IPS-11a (cell line): Measurements from ENCODE around the gene CLCN2.

Source experiments
- H3K4me3 ChIP-seq: one replicate; pipeline ENCODE4 v1.5.1; 2013; ENCODE audit warnings: low read depth, low read length, control low read depth

CLCN2 gene

DNA sequence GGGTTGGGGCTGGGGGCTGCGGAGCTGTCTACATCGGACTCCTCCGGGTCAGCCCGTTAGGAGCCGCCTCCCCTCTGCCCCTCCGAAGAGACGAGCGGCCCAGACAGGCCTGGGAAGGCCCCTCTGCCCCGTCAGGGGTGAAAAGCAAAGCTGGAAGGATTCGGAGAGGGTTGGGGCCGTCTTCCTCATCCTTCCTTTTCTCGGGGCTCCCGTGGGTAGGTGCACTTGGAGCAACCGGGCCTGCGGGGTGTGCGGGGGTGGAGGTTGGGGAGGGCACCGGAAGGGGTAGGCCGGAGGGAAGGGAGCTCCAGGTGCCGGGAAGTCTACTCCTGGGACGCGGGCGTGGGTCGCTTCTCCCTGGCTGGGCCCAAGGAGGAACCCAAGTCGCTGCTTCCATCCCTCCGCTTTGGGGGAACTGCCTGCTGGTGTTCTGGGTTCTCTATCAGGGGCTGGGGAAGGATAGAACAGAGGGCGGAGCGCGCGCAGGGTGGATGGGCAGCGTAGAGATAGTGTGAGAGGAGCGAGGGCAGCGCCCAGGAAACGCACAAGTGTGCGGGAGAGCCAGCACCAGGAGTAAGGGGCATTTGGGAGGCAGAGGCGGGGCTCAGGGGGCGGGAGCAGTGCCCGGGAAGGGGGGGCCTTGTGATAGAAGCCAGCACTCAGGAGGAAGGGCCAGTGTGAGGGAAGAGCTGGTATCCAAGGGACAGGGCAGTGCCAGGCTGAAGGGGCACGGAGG, 695 bp upstream of the CLCN2 start:
- H3K4me3 ChIP-seq, result peak overlapping the region; percentile 87

DNA sequence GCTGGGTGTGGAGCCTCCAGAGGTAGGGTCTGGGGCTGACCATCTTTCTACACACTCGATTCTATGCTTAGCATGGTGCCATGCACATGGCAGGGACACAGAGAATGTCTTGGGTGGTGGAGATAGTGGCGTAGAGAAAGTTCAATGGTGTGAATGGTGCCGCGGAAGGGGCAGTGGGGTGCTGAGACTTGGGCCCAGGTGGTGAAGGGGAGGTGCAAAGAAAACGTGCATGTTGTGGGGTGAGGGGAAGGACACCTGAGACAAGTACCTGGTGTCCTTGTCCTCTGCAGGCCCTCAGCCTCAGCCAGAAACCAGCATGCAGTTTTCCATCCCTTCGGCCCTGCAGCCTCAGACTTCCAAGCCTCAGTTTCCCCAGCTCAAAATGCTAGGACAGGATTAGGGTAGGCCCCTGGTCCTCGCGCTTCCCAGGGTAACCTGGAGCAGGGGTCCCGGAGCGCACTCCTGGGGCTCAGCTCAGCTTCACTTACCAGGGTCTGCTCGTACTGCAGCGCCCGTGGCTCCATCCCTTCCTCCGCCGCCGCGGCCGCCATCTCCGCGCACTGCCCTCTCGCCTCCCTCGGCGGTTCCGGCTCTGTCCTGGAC, 375 bp downstream of the CLCN2 start:
- H3K4me3 ChIP-seq, result peak overlapping the region; percentile 87

GRCh38 chr3:184360070-184360928, 1.1 kb downstream of the CLCN2 start:
- peak overlapping the region; percentile 87 for H3K4me3 ChIP-seq

GRCh38 chr3:184359610-184360009, 1.8 kb downstream of the CLCN2 start:
- no peak overlapping the region for H3K4me3 ChIP-seq

- no peak overlapping the region for H3K4me3 ChIP-seq
These were observed 2.5 kb downstream of the CLCN2 start for GRCh38 chr3:184358921-184359350.

DNA sequence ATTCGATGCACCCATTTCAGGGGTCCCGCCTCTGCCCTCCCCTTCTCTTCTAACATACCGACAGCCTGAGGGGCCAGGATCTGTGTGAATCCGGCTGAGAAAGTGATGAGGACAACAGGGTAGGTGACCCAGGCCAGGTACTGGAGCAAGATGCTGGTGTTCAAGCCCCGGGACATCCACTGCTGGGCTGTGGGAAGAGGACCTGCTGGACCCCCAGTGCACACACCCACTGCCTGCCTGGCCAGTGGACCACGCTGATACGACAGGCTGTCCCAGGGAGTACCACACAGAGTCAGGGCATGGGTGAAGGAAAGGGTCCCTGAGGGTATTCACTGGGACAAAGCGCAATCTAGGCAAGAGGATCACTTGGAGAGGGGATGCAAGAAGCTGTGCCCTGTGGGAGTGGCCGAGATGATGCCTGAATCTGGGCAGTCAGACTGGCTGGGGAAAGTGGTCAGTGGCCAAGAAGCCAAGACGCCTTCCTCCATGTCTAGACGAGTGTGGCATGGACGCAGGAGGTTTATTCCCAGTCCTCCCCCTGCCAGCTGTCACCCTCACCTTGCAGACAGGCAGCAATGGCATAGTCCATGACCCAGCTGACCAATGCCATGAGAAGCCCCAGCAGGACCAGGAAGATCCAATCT, 3.2 kb downstream of the CLCN2 start:
- no peak overlapping the region for H3K4me3 ChIP-seq

- no peak overlapping the region for H3K4me3 ChIP-seq
These were observed 3.9 kb downstream of the CLCN2 start for GRCh38 chr3:184357248-184358123.

DNA sequence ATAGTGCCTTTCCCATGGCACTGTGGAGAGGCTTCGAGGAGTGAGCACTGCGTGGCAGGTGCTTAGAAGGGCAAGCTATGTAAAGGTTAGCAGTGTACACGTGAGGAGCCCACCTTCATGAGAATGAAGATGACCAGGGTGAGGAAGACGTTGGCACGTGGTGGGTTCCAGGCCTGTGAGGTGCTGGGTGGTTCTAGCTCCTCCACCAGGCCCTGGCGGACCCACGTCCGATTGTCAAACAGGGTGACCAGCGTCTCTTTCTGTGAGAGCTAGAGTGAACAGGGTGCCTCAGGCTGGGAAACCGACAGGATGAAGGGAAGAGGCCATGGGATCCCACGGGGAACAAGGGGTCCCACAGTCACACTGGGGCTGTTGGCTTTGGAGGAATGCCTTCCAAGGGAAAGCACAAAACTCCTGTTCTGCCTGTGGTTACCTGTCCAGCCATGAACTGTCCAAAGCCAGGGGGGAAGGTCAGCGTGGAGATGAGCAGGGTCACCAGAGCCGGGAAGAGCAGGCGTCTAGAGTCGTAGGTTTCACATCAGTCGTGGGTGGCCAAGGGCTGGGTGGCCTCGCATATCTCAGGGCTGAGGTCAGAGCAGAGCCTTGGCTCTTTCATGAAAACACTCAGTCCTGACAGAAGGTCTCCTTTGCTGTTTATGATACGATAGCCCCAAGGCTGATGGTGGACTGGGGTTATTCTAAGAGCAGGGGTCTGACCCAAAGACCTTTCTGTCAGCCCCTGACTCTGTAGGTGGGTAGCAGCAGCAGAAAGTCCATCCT, 6.0 kb downstream of the CLCN2 start:
- no peak overlapping the region for H3K4me3 ChIP-seq

- no peak overlapping the region for H3K4me3 ChIP-seq
These were observed 6.7 kb downstream of the CLCN2 start for GRCh38 chr3:184354754-184355153.

DNA sequence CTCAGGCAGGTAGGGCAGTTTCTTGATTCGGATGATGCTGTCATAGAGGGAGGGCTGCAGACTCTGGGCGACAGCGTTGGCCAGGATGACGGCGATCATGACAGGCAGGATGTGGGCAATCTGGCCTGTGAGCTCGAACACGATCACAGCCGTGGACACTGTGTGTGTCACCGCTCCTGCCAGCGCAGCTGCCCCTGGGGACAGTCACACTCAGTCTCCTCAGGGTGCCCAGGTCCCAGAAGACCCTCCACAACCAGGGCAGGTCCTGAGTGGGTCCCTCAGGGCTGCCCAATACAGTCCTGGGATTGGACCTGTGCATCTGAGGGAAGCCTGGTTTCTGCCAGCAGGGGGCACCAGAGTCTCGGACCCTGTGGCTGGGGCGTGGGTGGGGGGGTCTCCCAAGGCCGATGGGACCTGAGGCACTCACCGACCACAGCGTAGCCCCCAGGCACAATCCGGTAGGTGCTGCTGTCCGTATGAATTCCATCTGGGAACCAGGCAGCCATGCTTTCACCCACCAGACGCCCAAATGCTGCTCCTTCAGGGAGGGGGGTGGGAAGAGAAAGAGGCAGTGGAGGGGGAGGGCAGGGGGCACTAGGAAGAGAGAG, 7.2 kb downstream of the CLCN2 start:
- H3K4me3 ChIP-seq, result no peak overlapping the region

DNA sequence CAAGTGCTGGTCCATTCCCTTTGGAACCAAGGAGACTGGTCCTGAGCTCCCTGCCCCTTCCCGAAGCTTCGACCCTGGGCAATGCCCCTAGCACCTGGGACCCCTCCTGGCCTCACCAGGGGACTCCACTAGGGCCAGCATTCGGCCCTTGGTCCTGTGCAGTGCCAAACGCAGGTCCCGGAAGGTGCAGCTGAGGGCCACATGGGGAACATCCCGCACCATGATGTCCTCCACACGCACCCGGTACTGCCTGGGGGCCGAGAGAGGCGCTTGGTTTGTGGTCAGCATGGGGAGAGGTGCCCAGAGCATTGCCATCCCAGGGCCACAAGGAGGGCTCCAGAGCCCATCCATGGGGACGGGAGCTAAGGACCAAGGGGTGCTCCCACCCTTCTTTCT, 7.9 kb downstream of the CLCN2 start:
- no peak overlapping the region for H3K4me3 ChIP-seq

GRCh38 chr3:184352897-184353545, 8.4 kb downstream of the CLCN2 start:
- no peak overlapping the region for H3K4me3 ChIP-seq

GRCh38 chr3:184352149-184352785, 9.1 kb downstream of the CLCN2 start:
- no peak overlapping the region for H3K4me3 ChIP-seq

DNA sequence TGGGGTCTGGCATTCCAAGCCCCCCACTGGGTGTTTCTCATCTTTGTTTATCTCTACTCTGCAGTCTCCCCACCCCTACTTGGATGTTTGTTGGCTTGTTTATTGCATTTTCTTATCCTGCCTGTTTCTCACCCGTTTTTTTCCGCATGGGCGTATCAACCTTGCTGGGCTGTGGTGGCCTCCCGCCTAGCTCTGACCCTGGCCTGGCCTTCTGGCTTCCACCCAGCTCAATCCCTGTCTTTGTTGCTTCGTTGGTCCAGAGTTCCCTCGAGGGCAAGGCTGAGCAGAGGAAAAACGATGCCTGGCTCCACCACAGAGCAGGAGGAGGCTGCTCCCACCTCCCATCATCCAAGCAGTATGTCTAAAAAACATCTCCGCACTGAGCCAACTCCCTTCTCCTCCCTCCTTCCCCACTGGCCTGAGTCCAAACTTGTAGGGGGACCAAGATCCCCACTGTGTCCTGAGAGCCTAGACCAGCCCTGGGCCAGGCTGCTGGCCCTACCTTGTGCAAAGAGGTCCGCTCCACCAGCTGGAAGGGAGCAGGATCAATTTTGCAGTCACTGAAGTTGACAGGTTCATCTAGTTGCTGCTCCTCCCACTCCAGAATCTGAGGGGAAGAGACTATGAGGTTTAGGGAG, 9.8 kb downstream of the CLCN2 start:
- no peak overlapping the region for H3K4me3 ChIP-seq

- no peak overlapping the region for H3K4me3 ChIP-seq
These were observed 10.8 kb downstream of the CLCN2 start for GRCh38 chr3:184350618-184351017.

DNA sequence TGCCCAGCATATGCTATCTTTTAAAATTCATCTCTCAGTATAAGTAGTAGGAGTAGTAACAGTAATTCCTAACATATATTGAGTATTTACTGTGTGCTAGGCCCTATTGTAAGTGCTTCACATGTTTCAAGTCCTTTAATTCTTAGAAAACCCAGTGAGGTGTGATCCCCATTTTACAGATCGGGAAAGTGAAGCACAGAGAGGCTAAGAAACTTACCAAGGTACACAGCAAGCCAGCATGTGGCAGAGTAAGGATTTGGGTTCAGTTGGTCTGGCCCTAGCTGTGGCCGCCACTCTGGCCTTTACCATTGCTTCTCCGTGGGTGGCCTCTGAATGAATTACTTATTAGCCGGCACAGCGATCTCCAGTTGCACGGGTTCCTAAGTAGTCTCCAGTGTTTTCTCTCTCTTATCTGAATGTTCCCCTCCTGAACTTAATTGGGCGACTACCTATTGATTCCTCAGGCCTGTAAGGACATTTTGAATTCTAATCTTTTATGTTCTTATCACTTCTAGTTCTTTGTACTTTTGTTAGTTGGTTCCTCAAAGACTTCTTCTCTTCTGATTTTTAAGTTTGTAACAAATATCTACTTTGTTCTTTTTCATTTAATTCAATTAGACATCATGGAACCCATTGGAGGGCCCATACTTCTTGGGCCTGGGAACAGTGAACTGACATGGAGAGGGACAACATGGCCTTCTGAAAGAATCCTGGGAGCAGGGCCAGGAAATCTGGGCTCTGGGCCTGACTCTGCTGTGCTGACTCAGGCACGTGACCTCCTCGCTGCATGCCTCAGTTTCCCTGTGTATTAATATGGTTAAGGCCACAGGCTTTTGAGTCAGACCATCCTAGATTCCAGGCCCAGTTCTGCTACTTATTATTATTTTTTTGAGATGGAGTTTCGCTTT, 11.6 kb downstream of the CLCN2 start:
- no peak overlapping the region for H3K4me3 ChIP-seq

DNA sequence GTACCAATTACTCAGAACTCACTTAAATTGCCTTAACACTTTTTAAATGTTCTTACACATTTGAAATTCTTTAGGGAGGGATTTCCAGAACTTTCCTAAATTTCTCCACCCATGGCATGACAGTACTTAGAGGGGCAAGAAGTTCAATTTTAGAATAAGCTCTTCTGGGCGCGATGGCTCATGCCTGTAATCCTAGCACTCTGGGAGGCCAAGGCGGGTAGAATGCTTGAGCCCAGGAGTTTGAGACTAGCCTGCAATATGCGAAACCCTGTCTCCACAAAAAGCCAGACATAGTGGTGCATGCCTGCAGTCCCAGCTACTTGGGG, 13.4 kb downstream of the CLCN2 start:
- no peak overlapping the region for H3K4me3 ChIP-seq
